Measurements from ENCODE around the gene KRTAP1-4.

DNA sequence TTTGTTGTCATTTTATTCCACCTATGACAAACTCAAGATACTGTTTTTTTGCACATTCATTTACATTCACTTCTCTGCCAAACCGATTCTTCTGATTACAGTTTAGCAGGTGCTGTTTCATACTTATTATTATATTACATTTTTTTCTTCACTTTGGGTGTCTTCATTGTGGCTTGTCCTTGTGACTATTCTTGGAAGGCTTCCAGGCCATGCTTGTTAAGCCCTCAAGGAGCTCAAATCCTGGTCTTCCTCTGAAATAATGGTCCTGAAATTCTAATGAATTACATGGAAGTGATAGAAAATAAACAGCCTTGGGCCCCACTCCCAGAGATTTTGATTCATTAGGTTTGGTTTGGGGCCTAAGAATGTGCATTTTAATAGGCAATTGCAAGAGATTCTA lies 34.3 kb upstream of the KRTAP1-4 start:
- no peak for TF ChIP-seq CTCF (conservative IDR thresholded peaks at IDR 0.05; ENCODE audit: low read depth, low read length)
- TF ChIP-seq EZH2 (IDR thresholded peaks at IDR 0.05; ENCODE audit: borderline replicate concordance, low read depth, low read length, poor library complexity, severe bottlenecking) = no peak
